Kidney (tissue), 14 donors: ENCODE data around the gene MFAP4. TPM values are rescaled to one million over a fixed set of nuclear protein-coding genes. Genes with fewer than 3 reads are reported as not detected.
"Not testable (repeated sequence)": the region's sequence is repeated elsewhere in the genome, so short reads cannot be mapped to it uniquely, and the experiment has no call there.

Source experiments
- DNase-seq, 5 donors: peaks; one replicate each; pipeline ENCODE4 v3.0.0-alpha.2; 2013 to 2020
- FAIRE-seq: peaks from 2 replicates; lab custom pipeline; 2012; peaks lifted over from hg19 to GRCh38; lab: Jason Lieb, UNC
- H3K27ac ChIP-seq, 2 donors: one replicate each; pipeline ENCODE4 v1.7.0; 2013; ENCODE audit warnings: low read depth in 2 of 2, low read length in 2 of 2, inconsistent platforms in 1 of 2
- H3K27me3 ChIP-seq: one replicate; pipeline ENCODE4 v1.7.1; 2013; ENCODE audit warnings: low read length, inconsistent platforms; ENCODE audit not compliant: control insufficient read depth, insufficient read depth
- H3K36me3 ChIP-seq, 3 donors: one replicate each; pipeline versions ENCODE4 v1.7.0 to v1.7.1; 2013; ENCODE audit warnings: low read length in 3 of 3, control low read depth in 1 of 3, inconsistent platforms in 1 of 3; ENCODE audit not compliant: insufficient read depth in 3 of 3, control insufficient read depth in 2 of 3
- H3K4me1 ChIP-seq, 3 donors: one replicate each; pipeline versions ENCODE4 v1.7.0 to v1.7.1; 2013; ENCODE audit warnings: low read length in 3 of 3, inconsistent platforms in 1 of 3, low read depth in 1 of 3; ENCODE audit not compliant: control insufficient read depth in 2 of 3, insufficient read depth in 2 of 3
- H3K4me3 ChIP-seq, 3 donors: one replicate each; pipeline versions ENCODE4 v1.7.0 to v1.8.1; 2013; ENCODE audit warnings: low read length in 3 of 3, control low read depth in 1 of 3, inconsistent platforms in 1 of 3
- H3K9ac ChIP-seq, 3 donors: one replicate each; pipeline versions ENCODE4 v1.7.0 to v1.7.1; 2013; ENCODE audit warnings: low read length in 3 of 3, control low read depth in 1 of 3, inconsistent platforms in 1 of 3
- H3K9me3 ChIP-seq, 3 donors: one replicate each; pipeline versions ENCODE4 v1.7.0 to v1.7.1; 2013; ENCODE audit warnings: low read length in 3 of 3, control low read depth in 1 of 3, inconsistent platforms in 1 of 3; ENCODE audit not compliant: control insufficient read depth in 2 of 3, insufficient read depth in 1 of 3
- CTCF ChIP-seq: IDR thresholded peaks from 3 replicates; pipeline ENCODE4 v1.5.1; 2012; ENCODE audit warnings: mild to moderate bottlenecking, moderate library complexity, borderline replicate concordance; ENCODE audit not compliant: insufficient read depth; ENCODE audit errors: extremely low read depth
- intact Hi-C: fragments of 100-400 bp; cut with DNase I; formaldehyde crosslinking; loops from one replicate; pipeline ENCODE4 v1.11.1; 2022
- polyA plus RNA-seq: library from polyadenylated mRNA; stranded (reverse); fragments of 350-450 nt; fragmentation: Illumina TruSeq; extraction: RNeasy Lipid Tissue Mini Kit (QIAGEN cat#74804); gene quantifications from one replicate; pipeline ENCODE4 v1.2.3, GENCODE V29; 2014; ENCODE audit warnings: low read depth, low replicate concordance; ENCODE audit not compliant: insufficient read depth
- total RNA-seq: library from RNA; stranded (reverse); fragmentation: NEBNext Ultra II Directional; extraction: Animal tissue kit (Norgen Biotek cat#: 25700); gene quantifications from one replicate; pipeline ENCODE4 v1.2.1, GENCODE V29; 2021
- donor health status: control.
- donor health status: control.
- donor health status: control.
- donor health status: control.
- donor health status: control.
- donor health status: DM: yes; HTN: yes; CAD: no.
- donor health status: Normal renal cell carcinoma (clear cell type).

MFAP4 gene
- total and polyA plus RNA-seq, 2 donors from 2014 or later, result 27.6 to 51.1 TPM

- H3K9me3 ChIP-seq, result no peaks in the 10 kb centered on the region
- H3K4me3 ChIP-seq, result no peak overlapping the region
- no peak for TF ChIP-seq CTCF
- H3K27me3 ChIP-seq, result no peaks in the 10 kb centered on the region
- H3K9ac ChIP-seq, result no peak overlapping the region
- FAIRE-seq (no peak), DNase-seq (no peak)
- no peak overlapping the region for H3K27ac ChIP-seq
- peaks cover 0 to 5% (median 0%) of the 10 kb centered on the region in 3 donors for H3K4me1 ChIP-seq
- H3K36me3 ChIP-seq, result peaks cover 0 to 10% (median 0%) of the 10 kb centered on the region in 3 donors
- intact Hi-C loops, result no loop called here
Measured at GRCh38 chr17:19357351-19357750, 29.6 kb downstream of the MFAP4 start.

- TF ChIP-seq CTCF, result no peak
- Histone ChIP-seq H3K4me3 (no peak overlapping the region), H3K27ac (no peak overlapping the region), H3K4me1 (no peaks in the 10 kb centered on the region), H3K36me3 (peaks cover 0 to 10% (median 0%) of the 10 kb centered on the region in 3 donors), H3K9ac (no peak overlapping the region), H3K27me3 (no peaks in the 10 kb centered on the region), H3K9me3 (no peaks in the 10 kb centered on the region)
- FAIRE-seq (no peak), DNase-seq (no peak)
- intact Hi-C loops, result no loop called here
Measured at GRCh38 chr17:19354748-19355147, 32.2 kb downstream of the MFAP4 start.

DNA sequence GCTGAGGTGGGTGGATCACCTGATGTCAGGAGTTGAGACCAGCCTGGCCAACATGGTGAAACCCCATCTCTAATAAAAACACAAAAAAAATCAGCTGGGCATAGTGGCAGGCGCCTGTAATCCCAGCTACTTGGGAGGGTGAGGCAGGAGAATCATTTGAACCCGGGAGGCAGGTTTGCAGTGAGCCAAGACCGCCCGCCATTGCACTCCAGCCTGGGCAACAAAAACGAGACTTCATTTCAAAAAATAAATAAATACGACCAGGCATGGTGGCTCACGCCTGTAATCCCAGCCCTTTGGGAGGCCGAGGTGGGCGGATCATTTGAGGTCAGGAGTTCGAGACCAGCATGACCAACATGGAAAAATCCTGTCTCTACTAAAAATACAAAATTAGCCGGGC lies 33.6 kb downstream of the MFAP4 start:
- DNase-seq, intact Hi-C loops, H3K4me1 ChIP-seq, FAIRE-seq, H3K27ac ChIP-seq, H3K4me3 ChIP-seq, H3K27me3 ChIP-seq, H3K9ac ChIP-seq, H3K36me3 ChIP-seq, H3K9me3 ChIP-seq: not testable (repeated sequence)

DNA sequence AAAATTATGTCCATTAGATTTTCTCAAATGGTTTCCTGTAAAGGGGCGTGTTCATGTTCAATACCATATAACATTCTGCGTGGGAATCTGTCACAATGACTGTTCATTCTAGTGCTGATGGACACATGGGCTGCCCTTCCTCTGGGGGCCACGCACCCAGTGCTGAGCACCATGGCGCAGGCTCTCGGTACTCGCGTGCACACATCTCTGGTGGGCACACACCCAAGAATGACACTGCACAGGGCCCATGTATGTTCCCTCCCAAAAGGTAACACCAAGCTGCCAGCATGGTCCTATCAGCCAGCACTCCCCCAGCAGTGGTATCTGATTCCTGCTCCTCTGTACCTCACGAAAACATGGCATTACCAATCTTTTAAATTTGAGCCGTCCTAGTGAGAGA lies 38.2 kb downstream of the MFAP4 start:
- Histone ChIP-seq H3K4me1 (peaks cover 0 to 5% (median 4%) of the 10 kb centered on the region in 3 donors), H3K9me3 (no peaks in the 10 kb centered on the region), H3K4me3 (no peak overlapping the region), H3K27me3 (no peaks in the 10 kb centered on the region), H3K9ac (no peak overlapping the region), H3K36me3 (no peaks in the 10 kb centered on the region), H3K27ac (no peak overlapping the region)
- no peak for TF ChIP-seq CTCF
- FAIRE-seq (no peak), DNase-seq (peak in 1 of 5 donors; percentile 21)
- intact Hi-C loops, result no loop called here
